ENCODE data around the gene ENDOU. TPM values are rescaled to one million over a fixed set of nuclear protein-coding genes. Genes with fewer than 3 reads are reported as not detected.

ENDOU gene
- total RNA-seq, 1 donor from 2014 or later, result not detected

DNA sequence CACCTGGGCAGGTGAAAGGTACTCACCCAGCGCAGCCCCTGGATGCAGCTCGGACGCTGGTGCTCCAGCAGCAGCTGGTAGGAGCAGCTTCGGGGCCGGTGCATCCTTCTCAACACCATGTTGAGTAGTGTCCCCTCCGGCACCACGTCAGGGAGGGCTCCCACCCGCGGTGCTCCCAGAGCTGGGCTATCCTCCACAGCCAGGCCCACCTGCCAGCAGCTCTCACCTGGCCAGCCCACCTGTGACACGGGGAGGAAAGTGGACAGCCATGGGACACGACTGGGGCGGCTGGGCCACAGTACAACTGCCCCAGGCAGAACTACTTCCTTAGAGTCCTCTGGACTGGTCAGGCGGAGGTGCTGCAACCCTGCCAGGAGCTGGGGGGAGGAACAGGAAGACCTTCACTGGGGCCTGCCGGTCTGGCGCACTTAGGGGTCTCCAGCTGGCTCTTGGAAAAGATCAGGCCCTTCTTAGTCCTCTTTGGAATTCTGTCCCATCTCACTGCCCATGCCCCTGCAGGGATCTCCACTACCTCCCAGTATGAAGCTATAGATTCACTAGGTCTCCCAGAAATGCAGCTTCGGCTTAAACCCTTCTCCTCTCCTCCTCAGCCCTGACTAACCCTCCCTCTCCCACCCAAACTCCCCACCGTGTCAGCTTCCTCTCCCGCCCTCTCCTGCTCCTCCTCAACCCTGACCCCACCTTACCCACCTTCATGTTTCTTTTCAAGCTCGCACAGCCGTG lies 32.7 kb upstream of the ENDOU start:
- H3K9ac ChIP-seq (ENCODE audit: low read length), result peak overlapping the region; percentile 75
- DNase-seq (ENCODE audit: low read depth) (no peak), FAIRE-seq (no peak)
- Mint-ChIP-seq H3K27ac (ENCODE audit: unreplicated experiment) (no peak overlapping the region), H3K9me3 (ENCODE audit: unreplicated experiment) (no peaks in the 10 kb centered on the region), H3K36me3 (ENCODE audit: low read depth, unreplicated experiment) (peaks cover 6% of the 10 kb centered on the region), H3K4me3 (ENCODE audit: unreplicated experiment) (peak overlapping the region; percentile 79), H3K27me3 (ENCODE audit: low read depth, unreplicated experiment) (peaks cover 9% of the 10 kb centered on the region), H3K4me1 (ENCODE audit: low read depth, unreplicated experiment) (peaks cover 25% of the 10 kb centered on the region)
- no peaks in the 10 kb centered on the region for H3K79me2 ChIP-seq (ENCODE audit: insufficient read depth, low read length)
- no peaks in the 10 kb centered on the region for H4K20me1 ChIP-seq (ENCODE audit: insufficient read depth, low read length)
- no peaks in the 10 kb centered on the region for H3K9me3 ChIP-seq (ENCODE audit: insufficient read depth, low read depth, low read length)
- H2AFZ ChIP-seq (ENCODE audit: low read depth, low read length), result peak overlapping the region; percentile 84
- no peaks in the 10 kb centered on the region for H3K36me3 ChIP-seq (ENCODE audit: insufficient read depth, low read length)
- H3K27ac ChIP-seq (ENCODE audit: low read depth, low read length), result no peak overlapping the region
- peak overlapping the region; percentile 87 for H3K4me2 ChIP-seq (ENCODE audit: low read length)
- H3K4me3 ChIP-seq (ENCODE audit: insufficient read depth, low read depth, low read length), result peak overlapping the region; percentile 66
- no peak for TF ChIP-seq EZH2 (IDR thresholded peaks at IDR 0.05; ENCODE audit: insufficient read depth, low read length)
- TF ChIP-seq, protein P1, sequence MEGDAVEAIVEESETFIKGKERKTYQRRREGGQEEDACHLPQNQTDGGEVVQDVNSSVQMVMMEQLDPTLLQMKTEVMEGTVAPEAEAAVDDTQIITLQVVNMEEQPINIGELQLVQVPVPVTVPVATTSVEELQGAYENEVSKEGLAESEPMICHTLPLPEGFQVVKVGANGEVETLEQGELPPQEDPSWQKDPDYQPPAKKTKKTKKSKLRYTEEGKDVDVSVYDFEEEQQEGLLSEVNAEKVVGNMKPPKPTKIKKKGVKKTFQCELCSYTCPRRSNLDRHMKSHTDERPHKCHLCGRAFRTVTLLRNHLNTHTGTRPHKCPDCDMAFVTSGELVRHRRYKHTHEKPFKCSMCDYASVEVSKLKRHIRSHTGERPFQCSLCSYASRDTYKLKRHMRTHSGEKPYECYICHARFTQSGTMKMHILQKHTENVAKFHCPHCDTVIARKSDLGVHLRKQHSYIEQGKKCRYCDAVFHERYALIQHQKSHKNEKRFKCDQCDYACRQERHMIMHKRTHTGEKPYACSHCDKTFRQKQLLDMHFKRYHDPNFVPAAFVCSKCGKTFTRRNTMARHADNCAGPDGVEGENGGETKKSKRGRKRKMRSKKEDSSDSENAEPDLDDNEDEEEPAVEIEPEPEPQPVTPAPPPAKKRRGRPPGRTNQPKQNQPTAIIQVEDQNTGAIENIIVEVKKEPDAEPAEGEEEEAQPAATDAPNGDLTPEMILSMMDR (IDR thresholded peaks at IDR 0.05; ENCODE audit: insufficient read depth, low read depth, low read length), result no peak
- H3K27me3 ChIP-seq (ENCODE audit: insufficient read depth, low read length), result no peaks in the 10 kb centered on the region
- H3K4me1 ChIP-seq (ENCODE audit: insufficient read depth, low read length), result peaks cover 29% of the 10 kb centered on the region

DNA sequence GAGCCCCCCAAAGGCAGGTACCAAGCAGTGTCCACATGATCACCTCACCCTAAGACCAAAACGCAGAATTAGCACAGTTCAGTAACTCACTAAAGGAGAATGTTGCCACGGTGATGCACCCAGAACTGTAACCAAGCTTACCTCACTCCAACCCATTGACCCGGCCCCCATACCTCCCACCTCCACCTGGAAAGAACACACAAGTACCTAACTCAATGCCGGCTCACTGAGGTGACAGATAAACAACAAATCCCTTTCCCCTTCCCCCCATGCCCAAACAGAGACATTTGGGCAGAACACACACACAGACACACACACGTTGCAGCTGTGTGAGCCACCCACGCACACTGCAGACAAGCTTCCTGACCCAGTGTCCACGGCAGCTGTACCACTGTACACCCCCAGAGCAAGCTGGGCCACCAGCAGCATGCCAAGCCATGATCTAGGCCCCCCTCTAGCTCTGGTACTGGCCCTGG lies 32.1 kb upstream of the ENDOU start:
- H3K4me3 ChIP-seq (ENCODE audit: insufficient read depth, low read depth, low read length), result no peak overlapping the region
- no peaks in the 10 kb centered on the region for H3K9me3 ChIP-seq (ENCODE audit: insufficient read depth, low read depth, low read length)
- Mint-ChIP-seq H3K4me3 (ENCODE audit: unreplicated experiment) (peak overlapping the region; percentile 80), H3K9me3 (ENCODE audit: unreplicated experiment) (no peaks in the 10 kb centered on the region), H3K36me3 (ENCODE audit: low read depth, unreplicated experiment) (peaks cover 6% of the 10 kb centered on the region), H3K27ac (ENCODE audit: unreplicated experiment) (no peak overlapping the region), H3K4me1 (ENCODE audit: low read depth, unreplicated experiment) (peaks cover 25% of the 10 kb centered on the region), H3K27me3 (ENCODE audit: low read depth, unreplicated experiment) (peaks cover 13% of the 10 kb centered on the region)
- no peak for DNase-seq (ENCODE audit: low read depth)
- H3K79me2 ChIP-seq (ENCODE audit: insufficient read depth, low read length), result no peaks in the 10 kb centered on the region
- no peak overlapping the region for H3K9ac ChIP-seq (ENCODE audit: low read length)
- no peak overlapping the region for H3K27ac ChIP-seq (ENCODE audit: low read depth, low read length)
- H3K27me3 ChIP-seq (ENCODE audit: insufficient read depth, low read length), result no peaks in the 10 kb centered on the region
- H2AFZ ChIP-seq (ENCODE audit: low read depth, low read length), result no peak overlapping the region
- H3K4me2 ChIP-seq (ENCODE audit: low read length), result no peak overlapping the region
- H3K4me1 ChIP-seq (ENCODE audit: insufficient read depth, low read length), result peaks cover 33% of the 10 kb centered on the region
- no peaks in the 10 kb centered on the region for H4K20me1 ChIP-seq (ENCODE audit: insufficient read depth, low read length)
- TF ChIP-seq, protein P1 (IDR thresholded peaks at IDR 0.05; ENCODE audit: insufficient read depth, low read depth, low read length), result no peak
- no peak for TF ChIP-seq EZH2 (IDR thresholded peaks at IDR 0.05; ENCODE audit: insufficient read depth, low read length)
- no peak for FAIRE-seq
- no peaks in the 10 kb centered on the region for H3K36me3 ChIP-seq (ENCODE audit: insufficient read depth, low read length)

Measured in astrocyte (in vitro differentiated cells and primary cell).